ENCODE measurements around the gene SYN1.

DNA sequence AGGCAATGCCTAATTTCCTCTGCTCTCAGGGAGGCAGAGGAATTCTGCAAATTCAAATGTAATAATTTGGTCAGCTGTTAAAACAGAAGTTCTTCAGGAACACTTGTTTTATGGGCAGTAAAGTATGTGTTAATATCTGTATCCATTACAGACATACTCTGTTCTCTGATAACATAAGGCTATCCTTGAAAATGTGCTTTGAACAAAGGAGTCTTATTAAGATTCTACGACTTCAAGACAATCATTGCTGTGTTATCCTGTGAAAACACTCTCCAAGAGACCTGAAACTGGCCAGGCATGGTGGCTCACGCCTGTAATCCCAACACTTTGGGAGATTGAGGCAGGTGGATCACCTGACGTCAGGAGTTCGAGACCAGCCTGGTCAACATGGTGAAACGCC, 12.0 kb upstream of the SYN1 start:
- TF ChIP-seq CTCF (IDR thresholded peaks at IDR 0.05; ENCODE audit: low read depth, low read length, missing input control), result no peak
- no peak for TF ChIP-seq TAF1 (conservative IDR thresholded peaks at IDR 0.05)
- no peak for TF ChIP-seq REST (IDR thresholded peaks at IDR 0.05)
- TF ChIP-seq, protein P1, sequence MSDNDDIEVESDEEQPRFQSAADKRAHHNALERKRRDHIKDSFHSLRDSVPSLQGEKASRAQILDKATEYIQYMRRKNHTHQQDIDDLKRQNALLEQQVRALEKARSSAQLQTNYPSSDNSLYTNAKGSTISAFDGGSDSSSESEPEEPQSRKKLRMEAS (IDR thresholded peaks at IDR 0.05), result no peak
